GM12891 (cell line): ENCODE measurements around the gene C16orf95.

Experiments used
- DNase-seq: peaks from one replicate; pipeline ENCODE4 v3.0.0; 2011; ENCODE audit warnings: low spot score; ENCODE audit not compliant: insufficient read length
- FAIRE-seq: peaks from 2 replicates; lab custom pipeline; 2011; peaks lifted over from hg19 to GRCh38; lab: Jason Lieb, UNC
- PAX5 ChIP-seq: IDR thresholded peaks from 2 replicates; pipeline ENCODE4 v1.6.1; 2011; ENCODE audit warnings: low read length, moderate library complexity, mild to moderate bottlenecking; ENCODE audit not compliant: insufficient read depth, severe bottlenecking
- POLR2A ChIP-seq: IDR thresholded peaks from 2 replicates; pipeline ENCODE4 v1.6.1; 2011; ENCODE audit warnings: low read depth, low read length, control low read depth
- POLR2AphosphoS5 ChIP-seq: IDR thresholded peaks from 2 replicates; pipeline ENCODE4 v1.6.1; 2011; ENCODE audit warnings: low read depth, low read length, control low read depth
- POU2F2 ChIP-seq: IDR thresholded peaks from 2 replicates; pipeline ENCODE4 v1.6.1; 2011; ENCODE audit warnings: low read depth, mild to moderate bottlenecking, control low read depth, low read length, moderate library complexity
- SPI1 ChIP-seq: IDR thresholded peaks from 2 replicates; pipeline ENCODE4 v1.6.1; 2011; ENCODE audit warnings: low read depth, low read length, control low read depth
- TAF1 ChIP-seq: IDR thresholded peaks from 2 replicates; pipeline ENCODE4 v1.6.1; 2011; ENCODE audit warnings: low read depth, low read length, control low read depth

Gene C16orf95

GRCh38 chr16:87332150-87332549, 15.0 kb upstream of the C16orf95 start:
- no peak for TF ChIP-seq POU2F2
- TF ChIP-seq POLR2AphosphoS5, result no peak
- TF ChIP-seq TAF1, result no peak
- no peak for TF ChIP-seq SPI1
- TF ChIP-seq POLR2A, result no peak
- TF ChIP-seq PAX5, result no peak
- DNase-seq (no peak), FAIRE-seq (no peak)

GRCh38 chr16:87331241-87331801, 14.1 kb upstream of the C16orf95 start:
- DNase-seq, result no peak
- no peak for TF ChIP-seq SPI1
- TF ChIP-seq POLR2AphosphoS5, result no peak
- FAIRE-seq, result no peak

GRCh38 chr16:87330646-87331045, 13.5 kb upstream of the C16orf95 start:
- no peak for FAIRE-seq
- no peak for DNase-seq
- TF ChIP-seq POU2F2 (no peak), POLR2AphosphoS5 (no peak), POLR2A (no peak), TAF1 (no peak), PAX5 (no peak), SPI1 (no peak)

- DNase-seq, result no peak
- TF ChIP-seq POLR2AphosphoS5, result no peak
- TF ChIP-seq POLR2A, result no peak
- TF ChIP-seq PAX5, result no peak
- no peak for TF ChIP-seq POU2F2
- no peak for TF ChIP-seq TAF1
- no peak for TF ChIP-seq SPI1
- FAIRE-seq, result no peak
These were observed 13.0 kb upstream of the C16orf95 start for GRCh38 chr16:87330257-87330624.

GRCh38 chr16:87329436-87330256, 12.5 kb upstream of the C16orf95 start:
- no peak for TF ChIP-seq SPI1
- DNase-seq, result no peak
- no peak for FAIRE-seq

GRCh38 chr16:87328846-87329245, 11.7 kb upstream of the C16orf95 start:
- TF ChIP-seq PAX5 (no peak), POU2F2 (no peak), SPI1 (no peak)
- FAIRE-seq, result no peak

GRCh38 chr16:87327798-87328495, 10.8 kb upstream of the C16orf95 start:
- no peak for TF ChIP-seq SPI1
- no peak for TF ChIP-seq POU2F2
- TF ChIP-seq TAF1, result no peak
- TF ChIP-seq POLR2A, result no peak
- TF ChIP-seq POLR2AphosphoS5, result no peak
- no peak for TF ChIP-seq PAX5
- DNase-seq, result no peak
- FAIRE-seq, result no peak

More at GRCh38 chr16:87328846-87329245, 11.7 kb upstream of the C16orf95 start:
- no peak for DNase-seq

- FAIRE-seq, result no peak
- no peak for DNase-seq
- TF ChIP-seq POU2F2, result no peak
- TF ChIP-seq POLR2A, result no peak
- TF ChIP-seq TAF1, result no peak
- TF ChIP-seq SPI1, result no peak
- no peak for TF ChIP-seq POLR2AphosphoS5
- no peak for TF ChIP-seq PAX5
These were observed 9.0 kb upstream of the C16orf95 start for GRCh38 chr16:87326151-87326571.

GRCh38 chr16:87325423-87325858, 8.2 kb upstream of the C16orf95 start:
- FAIRE-seq (no peak), DNase-seq (no peak)
- TF ChIP-seq TAF1 (no peak), POU2F2 (no peak), POLR2A (no peak), SPI1 (no peak), POLR2AphosphoS5 (no peak), PAX5 (no peak)
